Measurements from ENCODE around the gene SCN5A.

- no peak for TF ChIP-seq CTCF (IDR thresholded peaks at IDR 0.05; ENCODE audit: low read length)
- no peak for TF ChIP-seq EZH2 (optimal IDR thresholded peaks at IDR 0.05; ENCODE audit: low read depth, low read length)
These were observed 107.7 kb downstream of the SCN5A start for GRCh38 chr3:38541806-38542205.

Measured in MM.1S (cell line).